PFSK-1 (cell line): ENCODE measurements around the gene TOM1L2.

Source experiments
- FOXP2 ChIP-seq: optimal IDR thresholded peaks from 2 replicates; pipeline ENCODE3; 2011; ENCODE audit warnings: borderline replicate concordance, control low read depth, inconsistent platforms; ENCODE audit not compliant: insufficient read depth; ENCODE audit errors: extremely low read length, extremely low read depth
- POLR2AphosphoS5 ChIP-seq: IDR thresholded peaks from 2 replicates; pipeline ENCODE4 v1.6.1; 2012; ENCODE audit warnings: low read depth, mild to moderate bottlenecking, control low read depth, low read length, moderate library complexity
- SIN3A ChIP-seq: IDR thresholded peaks from 2 replicates; pipeline ENCODE4 v1.6.1; 2012; ENCODE audit warnings: mild to moderate bottlenecking, low read length, moderate library complexity, borderline replicate concordance; ENCODE audit not compliant: insufficient read depth
- TAF1 ChIP-seq: IDR thresholded peaks from 2 replicates; pipeline ENCODE4 v1.6.1; 2012; ENCODE audit warnings: low read length, control low read depth, borderline replicate concordance; ENCODE audit not compliant: insufficient read depth
- TF ChIP-seq, protein P1 (sequence below), 2 experiments: IDR thresholded peaks; 2 replicates each; pipeline versions ENCODE4 v1.6.1 to v1.8.0; 2011 to 2012; ENCODE audit warnings: low read depth in 2 of 2, low read length in 2 of 2, control low read depth in 1 of 2, inconsistent platforms in 1 of 2, mild to moderate bottlenecking in 1 of 2, moderate library complexity in 1 of 2; ENCODE audit not compliant: insufficient read depth in 1 of 2

TOM1L2 gene

DNA sequence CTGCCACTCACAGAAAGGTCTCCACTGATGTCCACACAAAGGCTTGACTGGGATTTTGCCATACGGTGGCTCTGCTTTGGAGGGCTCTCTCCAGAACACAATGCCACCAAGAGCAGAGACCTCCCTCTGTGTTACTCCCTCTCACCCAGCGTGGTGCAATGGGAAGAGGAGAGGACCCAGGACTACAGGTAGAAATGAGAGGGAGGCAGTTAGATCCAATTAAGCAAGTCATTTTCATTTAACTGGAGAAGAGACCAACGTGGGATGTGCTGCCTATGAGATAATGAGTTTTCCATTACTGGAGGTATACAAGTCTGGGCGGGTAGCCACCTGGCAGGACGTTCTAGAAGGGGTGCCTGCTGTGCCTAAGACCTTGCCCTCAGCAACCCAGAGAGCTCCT, 34.2 kb downstream of the TOM1L2 start:
- no peak for TF ChIP-seq SIN3A
- no peak for TF ChIP-seq TAF1
- TF ChIP-seq POLR2AphosphoS5, result no peak
- no peak for TF ChIP-seq FOXP2
- TF ChIP-seq, protein P1, sequence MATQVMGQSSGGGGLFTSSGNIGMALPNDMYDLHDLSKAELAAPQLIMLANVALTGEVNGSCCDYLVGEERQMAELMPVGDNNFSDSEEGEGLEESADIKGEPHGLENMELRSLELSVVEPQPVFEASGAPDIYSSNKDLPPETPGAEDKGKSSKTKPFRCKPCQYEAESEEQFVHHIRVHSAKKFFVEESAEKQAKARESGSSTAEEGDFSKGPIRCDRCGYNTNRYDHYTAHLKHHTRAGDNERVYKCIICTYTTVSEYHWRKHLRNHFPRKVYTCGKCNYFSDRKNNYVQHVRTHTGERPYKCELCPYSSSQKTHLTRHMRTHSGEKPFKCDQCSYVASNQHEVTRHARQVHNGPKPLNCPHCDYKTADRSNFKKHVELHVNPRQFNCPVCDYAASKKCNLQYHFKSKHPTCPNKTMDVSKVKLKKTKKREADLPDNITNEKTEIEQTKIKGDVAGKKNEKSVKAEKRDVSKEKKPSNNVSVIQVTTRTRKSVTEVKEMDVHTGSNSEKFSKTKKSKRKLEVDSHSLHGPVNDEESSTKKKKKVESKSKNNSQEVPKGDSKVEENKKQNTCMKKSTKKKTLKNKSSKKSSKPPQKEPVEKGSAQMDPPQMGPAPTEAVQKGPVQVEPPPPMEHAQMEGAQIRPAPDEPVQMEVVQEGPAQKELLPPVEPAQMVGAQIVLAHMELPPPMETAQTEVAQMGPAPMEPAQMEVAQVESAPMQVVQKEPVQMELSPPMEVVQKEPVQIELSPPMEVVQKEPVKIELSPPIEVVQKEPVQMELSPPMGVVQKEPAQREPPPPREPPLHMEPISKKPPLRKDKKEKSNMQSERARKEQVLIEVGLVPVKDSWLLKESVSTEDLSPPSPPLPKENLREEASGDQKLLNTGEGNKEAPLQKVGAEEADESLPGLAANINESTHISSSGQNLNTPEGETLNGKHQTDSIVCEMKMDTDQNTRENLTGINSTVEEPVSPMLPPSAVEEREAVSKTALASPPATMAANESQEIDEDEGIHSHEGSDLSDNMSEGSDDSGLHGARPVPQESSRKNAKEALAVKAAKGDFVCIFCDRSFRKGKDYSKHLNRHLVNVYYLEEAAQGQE (IDR thresholded peaks at IDR 0.05; ENCODE audit: insufficient read depth in 1 of 2, low read depth in 2 of 2, low read length in 2 of 2), result no peak

DNA sequence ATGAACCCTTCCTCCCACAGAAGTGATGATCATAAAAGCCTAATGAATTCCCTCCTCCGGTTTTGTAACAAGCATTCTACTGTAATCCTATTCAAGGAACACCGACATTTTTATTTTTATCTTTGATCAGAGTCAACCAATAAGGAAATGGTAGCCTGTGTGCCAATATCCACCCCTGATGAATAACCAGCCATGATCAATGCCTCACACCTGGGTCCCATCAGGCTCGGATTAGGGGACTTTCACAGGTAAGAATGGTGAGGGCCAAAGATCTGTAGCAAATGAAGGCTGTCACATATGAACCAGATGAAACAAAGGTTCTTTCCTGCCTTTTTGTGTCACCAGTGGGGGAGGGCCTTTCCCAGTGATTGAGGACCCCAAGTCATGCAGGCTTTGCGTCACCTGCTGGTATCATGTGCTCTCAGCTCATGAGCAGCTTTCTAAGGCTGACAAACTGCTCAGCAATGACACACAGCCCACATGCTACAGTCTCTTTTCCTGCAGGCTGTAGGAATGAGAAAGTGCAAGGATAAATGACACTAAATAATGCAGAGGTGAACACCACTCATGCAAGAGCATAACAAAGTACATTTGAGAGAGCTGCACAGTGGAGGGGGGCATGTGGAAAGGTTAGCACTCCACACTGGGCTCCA, 34.9 kb downstream of the TOM1L2 start:
- TF ChIP-seq POLR2AphosphoS5 (no peak), TAF1 (no peak)
- TF ChIP-seq, protein P1 (IDR thresholded peaks at IDR 0.05; ENCODE audit: insufficient read depth in 1 of 2, low read depth in 2 of 2, low read length in 2 of 2), result no peak

DNA sequence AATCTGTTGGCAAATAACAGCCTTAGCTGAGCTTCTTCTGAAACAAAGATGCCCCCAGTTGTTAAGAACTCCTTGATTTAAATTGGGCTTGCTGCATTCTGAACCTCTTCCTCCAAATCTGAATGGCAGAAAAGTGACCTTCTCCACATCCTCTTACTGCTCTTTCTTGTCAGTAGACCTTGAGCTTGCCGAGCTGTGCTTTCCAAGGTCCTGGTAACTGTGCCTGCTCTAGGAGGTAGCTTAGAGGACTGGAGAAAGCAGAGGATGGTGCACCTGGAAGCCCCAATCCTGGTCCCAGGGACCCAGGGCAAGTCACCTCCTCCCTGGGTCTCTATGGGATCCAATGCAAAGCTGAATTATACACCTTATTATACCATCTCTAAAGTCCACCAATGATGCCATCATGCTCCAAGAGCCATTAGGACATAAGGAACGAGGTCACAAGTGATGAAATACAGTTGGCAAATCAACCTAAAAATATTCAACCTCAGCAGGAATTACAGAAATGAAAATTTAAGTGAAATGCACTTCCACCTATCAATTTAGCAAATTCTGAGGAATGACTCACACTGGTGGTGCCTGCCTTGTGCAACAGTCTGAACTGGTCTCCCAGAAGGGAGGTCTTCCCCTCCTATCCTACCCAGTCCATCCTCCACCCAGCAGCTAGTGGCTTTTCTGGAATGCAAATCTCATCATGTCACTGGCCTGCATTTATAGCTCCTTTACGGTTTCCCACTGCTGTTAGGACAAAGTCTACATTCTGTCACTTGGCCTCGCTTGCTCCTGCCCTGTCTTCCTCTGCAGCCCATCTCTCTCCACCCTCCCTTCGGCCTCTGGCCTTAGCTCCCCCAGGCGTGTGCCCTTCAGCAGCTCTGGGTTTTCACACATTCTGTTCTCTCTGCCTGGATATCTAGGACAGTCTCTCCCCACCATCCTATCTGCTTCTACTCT, 36.6 kb downstream of the TOM1L2 start:
- TF ChIP-seq SIN3A, result no peak
- TF ChIP-seq, protein P1 (IDR thresholded peaks at IDR 0.05; ENCODE audit: insufficient read depth in 1 of 2, low read depth in 2 of 2, low read length in 2 of 2), result peak in 1 of 2 experiments; percentile 77; a peak in 2 of 4 replicates

DNA sequence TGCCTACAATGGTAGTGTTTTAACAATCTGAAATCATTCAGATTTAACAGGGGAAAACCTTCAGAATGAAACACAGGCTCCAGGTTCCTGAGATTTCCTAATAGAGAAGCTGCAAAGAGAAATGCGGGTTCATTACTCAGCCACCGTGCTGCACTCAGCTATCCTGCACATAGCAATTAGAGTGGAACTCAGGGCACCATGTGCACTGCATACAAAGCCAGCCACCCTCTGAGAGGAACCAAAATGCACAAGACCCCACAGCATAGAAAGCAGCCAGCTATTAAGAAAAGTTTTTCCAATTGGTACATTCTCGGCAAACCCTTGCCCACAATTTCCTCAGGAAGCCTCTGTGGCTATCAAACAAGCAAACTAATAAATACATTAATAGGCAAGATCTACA, 37.4 kb downstream of the TOM1L2 start:
- TF ChIP-seq TAF1 (no peak), POLR2AphosphoS5 (no peak), SIN3A (no peak), FOXP2 (no peak)
- TF ChIP-seq, protein P1 (IDR thresholded peaks at IDR 0.05; ENCODE audit: insufficient read depth in 1 of 2, low read depth in 2 of 2, low read length in 2 of 2), result no peak

- no peak for TF ChIP-seq SIN3A
- TF ChIP-seq, protein P1 (IDR thresholded peaks at IDR 0.05; ENCODE audit: insufficient read depth in 1 of 2, low read depth in 2 of 2, low read length in 2 of 2), result no peak
Observed at GRCh38 chr17:17934214-17934613, 38.0 kb downstream of the TOM1L2 start.
